Heart left ventricle (tissue), 13 donors: ENCODE results near the gene TBX10.

Experiments used
- CTCF ChIP-seq, 12 donors: fragments of 200-600 bp; sonication (generic) in 4 of 12; IDR thresholded peaks; one replicate each; pipeline versions ENCODE4 v1.5.0 to v1.8.0; 2018 to 2022; ENCODE audit warnings: antibody characterized with exemption in 12 of 12, mild to moderate bottlenecking in 5 of 12
- POLR2A ChIP-seq, 2 donors: fragments of 450-650 bp; IDR thresholded peaks; one replicate each; pipeline ENCODE4 v1.6.1; 2017; ENCODE audit warnings: antibody characterized with exemption in 2 of 2, mild to moderate bottlenecking in 2 of 2, moderate library complexity in 2 of 2
- donor health status: ischemic (EF 13 %, LVEDD 7.1; RV severe dilation, severe dysfunction).
- donor health status: DM: no; HTN: yes; CAD: no.
- donor health status: DM: no; HTN: no; CAD: no.
- donor health status: ischemic (EF 25% LVEDD 6.9; RV normal size, moderate dysfunction).
- donor health status: ischemic (EF 25% LVEDD 5.7; RV mildly dilated, moderate dysfunction).
- donor health status: ischemic (EF 35%, LVEDD 5.7; RV mildly dilated, moderate dysfunction).
- donor health status: nonischemic (EF 11% LVEDD 7.7; RV severe dilation, severe dysfunction).
- donor health status: DM: yes; HTN: yes; CAD: no.
- donor health status: PGD.
- donor health status: ischemic (EF 29% LVEDD 5.4; RV normal size, mild dysfunction).
- donor health status: nonischemic (EF 23%, LVEDD 6.1; RV moderate dilation, normal function).

GRCh38 chr11:67689178-67689577 lies 49.6 kb upstream of the TBX10 start:
- TF ChIP-seq CTCF (IDR thresholded peaks at IDR 0.05) (no peak), POLR2A (IDR thresholded peaks at IDR 0.05) (no peak)
